DMS79 treated with DMSO at 0.1 percent for 48 hours (cell line): ENCODE measurements around the gene BTBD7.

Experiments used
- DNase-seq: peaks from one replicate; lab custom pipeline; 2025; lab: John Stamatoyannopoulos, UW

Gene BTBD7

DNA sequence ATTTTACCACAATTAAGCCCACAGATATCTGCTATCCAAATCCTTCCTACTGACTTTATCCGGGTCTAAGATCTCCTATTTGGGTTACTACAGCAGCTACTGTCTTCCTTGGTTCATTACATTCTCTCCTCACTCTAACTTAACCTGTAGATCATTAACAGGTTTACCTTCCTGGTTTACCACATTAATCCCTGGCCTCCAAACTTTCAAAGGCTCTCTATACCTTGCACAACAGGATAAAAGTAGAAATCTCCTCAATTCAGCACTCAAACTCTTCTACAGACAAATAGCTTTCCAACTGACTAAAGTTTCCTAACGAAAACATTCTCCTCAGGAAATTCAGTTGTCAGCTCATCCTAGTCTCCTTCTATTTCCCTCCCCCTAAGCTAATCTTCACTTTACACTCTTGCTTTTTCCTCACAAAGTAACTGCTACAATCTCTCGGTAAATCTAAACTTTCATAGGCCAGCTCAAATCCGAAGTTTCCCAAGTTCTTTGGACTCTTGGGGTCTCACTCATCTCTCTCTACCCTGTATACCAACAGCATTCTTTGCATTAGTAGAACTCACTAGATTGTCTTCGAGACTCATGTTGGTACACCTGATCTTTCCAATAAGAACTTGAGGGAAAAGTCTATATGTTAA, 2.7 kb downstream of the BTBD7 start:
- DNase-seq, result no peak

DNA sequence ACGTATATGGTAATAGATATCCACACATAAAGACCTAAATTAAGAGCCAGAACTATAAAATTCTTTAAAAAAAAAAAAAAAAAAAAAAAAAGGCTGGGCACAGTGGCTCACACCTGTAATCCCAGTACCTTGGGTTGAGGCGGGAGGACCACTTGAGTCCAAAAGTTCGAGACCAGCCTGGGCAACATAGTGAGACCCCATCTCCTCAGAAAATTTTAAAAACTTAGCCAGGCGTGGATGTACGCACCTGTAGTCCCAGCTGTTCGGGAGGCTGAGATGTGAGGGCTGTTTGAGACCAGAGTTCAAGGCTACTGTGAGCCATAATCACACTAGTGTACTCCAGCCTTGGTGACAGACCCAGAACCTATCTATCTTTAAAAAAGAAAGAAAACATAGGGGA, 4.3 kb downstream of the BTBD7 start:
- no peak for DNase-seq

DNA sequence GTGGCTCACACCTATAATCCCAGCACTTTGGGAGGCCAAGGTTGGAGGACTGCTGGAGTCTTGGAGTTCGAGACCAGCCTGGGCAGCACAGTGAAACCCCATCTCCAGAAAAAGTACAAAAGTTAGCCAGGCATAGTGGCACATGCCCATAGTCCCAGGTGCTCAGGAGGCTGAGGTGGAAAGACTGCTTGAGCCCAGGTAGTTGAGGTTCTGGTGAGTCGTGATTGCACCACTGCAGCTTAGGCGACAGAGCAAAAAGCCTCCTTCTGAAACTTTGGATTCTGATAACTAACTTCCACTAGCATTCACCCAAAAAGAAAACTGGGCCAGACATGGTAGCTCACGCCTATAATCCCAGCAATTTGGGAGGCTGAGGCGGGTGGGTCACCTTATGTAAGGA, 6.6 kb downstream of the BTBD7 start:
- DNase-seq, result no peak

DNA sequence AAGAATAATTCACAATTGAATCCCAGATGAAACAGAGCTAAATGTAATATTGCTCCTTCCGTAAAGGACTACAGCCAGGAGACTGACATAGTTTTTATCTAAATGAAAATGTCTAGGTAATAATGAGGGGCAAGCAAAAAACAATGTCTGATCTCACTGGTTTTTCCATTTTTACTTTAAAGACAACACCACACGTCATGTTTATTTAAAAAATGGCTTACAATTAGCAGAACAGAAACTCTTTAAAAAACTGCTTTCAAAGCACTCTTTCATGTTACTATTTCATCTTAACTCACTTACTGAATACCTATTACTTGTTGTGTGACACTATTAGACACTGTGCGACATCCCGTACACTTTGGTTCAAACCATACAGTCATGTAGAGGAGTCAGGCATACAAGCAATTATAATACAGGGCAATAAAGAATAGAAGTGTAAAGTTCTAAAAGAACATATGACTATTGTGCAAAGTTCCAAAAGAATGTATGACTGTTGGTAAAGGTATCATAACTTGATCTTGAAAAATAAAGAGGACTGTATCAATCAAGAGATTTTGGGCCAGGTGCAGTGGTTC, 9.1 kb downstream of the BTBD7 start:
- no peak for DNase-seq

DNA sequence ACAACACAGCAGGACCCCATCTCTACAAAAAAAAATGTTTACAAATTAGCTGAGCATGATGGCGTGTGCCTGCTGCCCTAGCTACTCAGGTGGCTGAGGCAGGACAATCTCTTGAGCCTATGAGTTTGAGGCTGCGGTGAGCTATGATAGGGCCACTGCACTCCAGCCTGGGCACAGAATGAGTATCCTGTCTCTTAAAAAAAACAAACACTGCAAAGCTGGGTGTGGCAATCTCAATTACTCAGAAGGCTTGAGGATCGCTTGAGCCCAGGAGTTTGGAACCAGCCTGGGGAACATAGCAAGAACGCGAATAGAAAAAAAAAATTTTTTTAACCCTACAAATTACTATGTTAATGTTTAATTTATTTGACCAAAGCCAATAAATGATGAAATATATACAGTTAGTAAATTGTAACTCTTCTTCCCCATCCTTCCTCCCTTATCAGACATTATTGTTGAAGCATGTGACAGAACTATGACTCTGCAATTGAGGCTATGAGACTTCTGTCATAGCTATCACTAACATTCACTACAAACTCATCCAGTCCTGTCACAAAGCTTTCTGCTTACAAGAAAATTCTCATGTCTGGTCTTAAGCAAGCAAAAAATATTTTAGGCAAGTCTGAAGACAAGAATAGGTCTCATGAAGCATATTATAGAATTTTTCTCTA, 9.8 kb downstream of the BTBD7 start:
- DNase-seq, result no peak

DNA sequence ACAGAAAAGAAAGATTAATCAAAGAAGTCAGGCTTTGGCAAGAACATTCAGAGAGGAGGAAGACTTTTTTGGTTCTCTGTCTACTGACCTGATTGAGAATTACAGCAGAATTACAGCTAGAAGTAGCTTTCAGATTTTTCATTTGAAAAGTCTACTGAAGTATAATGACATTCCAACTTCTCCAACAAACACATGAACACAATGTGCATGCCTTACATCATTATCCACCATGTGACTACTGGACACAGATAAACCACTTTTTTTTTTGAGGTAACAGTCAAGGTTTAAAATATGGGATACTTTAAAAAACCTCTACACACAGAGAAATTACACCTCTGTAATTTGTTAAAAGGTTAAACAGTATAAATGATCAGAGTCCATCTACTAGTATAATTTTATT, 12.3 kb downstream of the BTBD7 start:
- DNase-seq, result no peak

DNA sequence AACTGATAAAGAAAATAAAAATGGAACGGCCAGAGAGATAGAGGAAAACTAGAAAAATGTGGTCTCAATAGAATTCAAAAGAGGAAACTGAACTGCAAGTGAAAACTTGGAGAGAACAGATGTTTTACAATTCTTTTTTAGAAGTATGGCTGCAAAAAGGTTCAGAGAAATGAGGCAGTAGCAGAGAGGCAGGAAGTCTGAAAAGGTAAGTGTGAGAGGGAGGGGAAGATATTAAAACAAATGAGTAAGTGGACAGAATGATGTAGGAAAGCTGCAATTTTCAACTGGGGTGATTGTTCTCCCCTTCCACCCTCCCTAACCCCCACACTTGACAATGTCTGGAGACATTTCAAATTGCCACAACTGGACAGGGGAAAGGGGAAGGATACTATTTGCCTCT, 12.9 kb downstream of the BTBD7 start:
- no peak for DNase-seq

DNA sequence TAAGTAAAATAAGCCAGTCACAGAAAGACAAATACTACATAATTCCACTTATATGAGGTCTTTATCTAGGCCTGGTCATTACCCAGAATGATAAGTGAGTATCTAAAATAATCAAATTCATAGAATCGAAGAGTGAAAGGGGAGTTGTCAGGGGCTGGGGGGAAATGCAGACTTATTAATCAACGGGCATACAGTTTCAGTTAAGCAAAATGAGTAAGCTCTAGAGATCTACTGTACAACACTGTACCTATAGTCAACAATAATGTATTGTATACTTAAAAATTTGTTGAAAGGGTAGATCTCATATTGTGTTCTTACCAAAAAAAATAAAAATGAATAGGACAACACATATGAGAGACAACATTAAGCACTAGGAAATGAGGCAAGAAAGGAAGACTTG, 13.3 kb downstream of the BTBD7 start:
- no peak for DNase-seq

DNA sequence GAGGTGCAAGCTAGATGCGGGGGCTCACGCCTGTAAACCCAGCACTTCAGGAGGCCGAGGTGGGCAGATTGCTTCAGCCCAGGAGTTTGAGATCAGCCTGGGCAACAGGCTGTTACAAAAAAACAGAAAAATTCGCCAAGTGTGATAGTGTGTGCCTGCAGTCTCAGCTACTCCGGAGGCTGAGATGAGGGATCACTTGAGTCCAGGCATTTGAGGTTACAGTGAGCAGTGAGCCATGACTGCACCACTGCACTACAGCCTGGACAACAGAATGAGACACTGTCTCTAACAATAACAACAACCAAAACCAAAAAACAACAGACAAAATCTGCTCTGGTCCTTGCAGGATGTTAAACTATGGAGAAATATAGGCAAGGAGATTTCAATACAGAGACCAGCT, 13.9 kb downstream of the BTBD7 start:
- peak; percentile 61 for DNase-seq

DNA sequence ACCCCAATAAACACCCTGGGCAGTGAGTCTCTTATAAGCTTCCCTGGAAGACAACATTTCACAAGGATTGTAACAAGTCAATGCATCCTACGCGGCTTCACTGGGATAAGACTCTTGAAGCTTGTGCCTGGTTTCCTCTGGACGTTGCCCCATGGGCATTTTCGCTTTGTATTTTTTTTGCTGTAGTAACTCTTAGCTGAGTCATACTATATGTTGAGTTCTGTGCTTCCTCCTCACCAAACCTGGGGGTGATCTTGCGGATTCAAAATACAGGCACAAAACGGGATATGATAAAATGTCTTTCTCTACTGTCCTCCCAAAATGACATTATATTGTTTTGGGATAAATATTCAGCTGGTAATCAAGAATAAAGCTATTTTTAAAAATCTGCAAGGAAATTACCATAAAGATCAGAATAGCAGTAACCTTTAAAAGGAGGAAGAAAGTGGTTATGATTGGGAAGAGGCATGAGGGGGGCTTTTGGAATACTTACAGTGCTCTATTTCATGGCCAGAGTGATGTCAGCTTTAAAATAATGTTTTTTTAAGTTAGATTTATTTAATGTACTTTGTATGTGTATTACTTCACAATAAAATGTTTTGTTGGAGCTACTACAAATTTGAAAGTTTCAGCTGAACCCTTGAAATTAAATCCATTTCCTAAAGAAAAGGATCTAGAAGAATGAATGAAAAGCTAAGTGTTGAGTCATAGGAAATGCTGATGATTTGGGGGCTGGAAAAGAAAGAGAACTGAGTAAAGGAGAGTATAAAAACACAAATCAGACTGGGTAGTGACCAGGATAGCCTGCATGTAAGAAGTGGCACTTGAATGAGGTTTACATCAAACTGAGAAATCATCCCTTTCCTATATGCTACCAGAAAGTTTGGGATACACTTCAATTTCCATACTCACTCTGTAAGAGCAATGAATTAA, 14.7 kb downstream of the BTBD7 start:
- no peak for DNase-seq

DNA sequence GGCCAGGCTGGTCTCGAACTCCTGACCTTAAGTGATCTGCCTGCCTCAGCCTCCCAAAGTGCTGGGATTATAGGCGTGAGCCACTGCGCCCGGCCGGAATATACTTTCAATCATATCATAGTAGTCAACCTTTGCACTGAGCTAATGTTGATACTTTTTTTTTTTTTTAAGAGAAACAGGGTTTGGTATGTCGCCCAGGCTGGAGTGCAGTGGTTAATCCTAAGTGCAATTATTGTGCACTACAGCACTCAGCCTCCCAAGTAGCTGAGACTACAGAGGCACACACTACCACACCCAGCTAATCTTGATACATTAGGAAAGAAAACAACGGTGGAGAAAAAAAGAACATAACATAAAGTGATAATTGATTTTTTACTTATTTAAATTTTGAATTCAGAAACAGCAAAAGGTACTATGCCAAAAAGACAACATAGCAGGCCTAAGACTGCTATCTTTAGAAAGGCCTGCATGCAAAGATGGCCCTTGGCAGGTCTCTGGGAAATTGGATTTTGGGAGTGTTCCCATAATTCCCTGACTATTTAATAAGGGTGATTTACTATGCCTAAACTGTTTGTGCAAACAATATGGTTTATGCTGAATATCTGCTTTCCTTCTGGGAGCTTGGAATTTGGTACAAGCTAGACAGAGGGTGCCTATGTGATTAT, 15.5 kb downstream of the BTBD7 start:
- DNase-seq, result peak; percentile 42

DNA sequence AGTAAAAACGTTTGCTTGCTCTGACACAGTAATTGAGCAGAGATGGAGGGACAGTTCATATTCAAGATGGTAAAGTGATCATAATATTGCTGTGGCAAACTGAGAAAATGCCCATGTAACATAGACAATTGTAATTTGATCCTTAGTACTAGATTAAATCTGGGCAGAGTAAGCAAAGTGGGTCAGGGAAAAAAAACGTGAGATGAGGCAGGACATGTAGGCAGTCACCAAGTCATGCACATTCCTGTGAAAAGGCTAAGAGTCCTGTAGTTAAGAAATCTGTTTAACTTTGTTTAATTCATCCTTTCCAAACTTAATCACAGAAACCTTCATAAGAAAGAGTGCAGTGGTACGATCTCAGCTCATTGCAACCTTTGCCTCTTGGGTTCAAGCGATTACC, 16.1 kb downstream of the BTBD7 start:
- DNase-seq, result no peak

DNA sequence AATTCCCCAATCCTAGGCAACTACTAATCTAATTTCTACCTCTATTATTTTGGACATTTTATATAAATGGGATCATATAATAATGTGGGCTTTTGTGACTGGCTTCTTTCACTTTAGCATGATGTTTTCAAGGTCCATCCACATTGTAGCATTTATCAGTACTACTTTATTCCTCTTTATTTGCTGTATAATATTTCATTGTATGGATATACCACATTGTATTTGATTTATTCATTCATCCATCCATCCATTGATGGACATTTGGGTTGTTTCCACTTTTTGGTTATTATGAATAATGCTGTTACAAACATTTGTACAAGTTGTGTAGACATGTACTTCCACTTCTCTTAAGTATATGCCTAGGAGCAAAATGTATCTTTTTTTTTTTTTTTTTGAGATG, 17.3 kb downstream of the BTBD7 start:
- DNase-seq, result no peak

DNA sequence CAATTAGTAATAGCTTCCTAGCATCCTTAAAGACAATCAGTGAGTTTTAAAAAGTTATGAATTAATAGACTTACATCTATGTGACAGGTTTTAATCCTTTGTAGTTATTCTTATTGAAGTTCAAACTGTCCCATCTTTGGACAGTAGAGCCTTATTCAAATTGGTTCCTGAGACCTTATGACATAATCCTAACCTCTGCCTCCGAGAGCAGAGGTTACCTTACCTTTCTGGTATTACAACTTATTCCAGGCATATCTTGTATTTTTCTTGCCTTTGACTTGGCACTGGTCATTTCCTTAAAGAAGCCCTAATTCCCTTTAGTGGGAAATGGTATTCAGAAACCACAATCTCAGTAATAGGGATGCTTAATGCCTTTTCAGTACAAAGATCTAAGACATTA, 21.8 kb downstream of the BTBD7 start:
- no peak for DNase-seq

DNA sequence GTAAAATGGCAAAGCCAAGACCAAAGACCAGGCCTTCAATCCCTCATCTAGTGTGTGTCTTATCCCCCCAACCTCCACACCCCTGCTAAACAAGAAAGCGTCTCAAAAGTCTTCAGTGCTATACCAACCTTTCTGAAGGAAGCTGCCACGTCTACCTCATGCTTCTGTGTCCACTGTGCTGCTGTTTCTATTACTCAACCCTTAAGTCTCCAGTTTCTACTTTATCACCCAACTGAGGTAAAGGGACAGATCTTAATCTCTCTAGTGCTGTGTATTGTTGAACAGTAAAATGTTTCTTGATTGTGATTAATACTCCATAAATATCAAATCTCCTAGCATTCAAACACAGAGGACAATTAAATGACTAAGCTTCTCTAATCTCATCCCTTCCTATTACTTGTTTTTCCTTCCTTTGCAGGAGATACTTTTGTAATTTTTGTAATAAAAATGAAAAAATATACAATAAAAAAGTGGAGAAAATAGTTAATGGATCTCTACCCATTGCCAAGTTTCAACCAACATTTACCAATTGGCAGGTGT, 23.3 kb downstream of the BTBD7 start:
- DNase-seq, result no peak

DNA sequence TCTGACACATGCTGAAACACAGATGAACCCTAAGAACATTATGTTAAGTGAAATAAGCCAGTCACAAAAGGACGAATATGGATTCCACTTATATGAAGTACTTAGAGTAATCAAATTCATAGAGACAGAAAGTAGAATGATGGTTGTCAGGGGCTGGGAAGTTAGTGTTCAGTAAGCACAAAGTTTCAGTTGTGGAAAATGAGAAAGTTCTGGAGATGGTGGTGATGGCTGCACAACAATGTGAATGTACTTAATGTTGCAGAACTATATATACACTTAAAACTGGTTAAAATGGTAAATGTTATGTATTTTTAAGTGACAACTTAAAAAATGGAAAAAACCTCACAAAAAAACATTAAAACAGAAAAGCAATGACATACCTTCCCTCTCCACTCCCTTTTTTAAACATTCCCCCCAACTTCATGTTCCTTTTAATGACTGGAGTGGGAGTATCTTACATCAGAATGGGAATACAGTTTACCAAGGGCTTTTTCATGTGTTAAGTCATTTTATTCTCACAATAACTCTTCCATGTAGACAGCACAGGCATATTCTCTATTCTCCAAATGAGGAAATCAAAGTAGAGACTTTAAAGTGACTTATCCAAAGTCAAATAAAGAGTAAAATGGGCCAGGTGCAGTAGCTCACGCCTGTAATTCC, 24.0 kb downstream of the BTBD7 start:
- no peak for DNase-seq

DNA sequence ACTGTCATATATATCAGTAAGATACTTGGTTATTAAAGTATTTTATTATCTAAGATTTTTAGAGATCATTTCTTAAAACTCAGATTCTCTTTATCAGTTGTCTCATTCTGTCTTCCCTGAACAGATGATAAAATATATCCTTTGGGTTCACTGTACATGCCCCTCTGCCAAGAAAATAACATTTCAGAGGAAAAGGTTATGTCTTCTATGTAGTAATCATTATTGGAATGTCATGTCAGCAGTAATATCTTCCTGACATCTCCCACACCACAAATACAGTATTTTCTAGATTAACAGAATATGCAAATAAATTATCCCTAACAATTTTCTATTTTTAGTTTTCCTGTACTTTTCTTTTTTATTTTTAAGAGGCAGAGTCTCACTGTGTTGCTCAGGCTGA, 26.0 kb downstream of the BTBD7 start:
- no peak for DNase-seq

DNA sequence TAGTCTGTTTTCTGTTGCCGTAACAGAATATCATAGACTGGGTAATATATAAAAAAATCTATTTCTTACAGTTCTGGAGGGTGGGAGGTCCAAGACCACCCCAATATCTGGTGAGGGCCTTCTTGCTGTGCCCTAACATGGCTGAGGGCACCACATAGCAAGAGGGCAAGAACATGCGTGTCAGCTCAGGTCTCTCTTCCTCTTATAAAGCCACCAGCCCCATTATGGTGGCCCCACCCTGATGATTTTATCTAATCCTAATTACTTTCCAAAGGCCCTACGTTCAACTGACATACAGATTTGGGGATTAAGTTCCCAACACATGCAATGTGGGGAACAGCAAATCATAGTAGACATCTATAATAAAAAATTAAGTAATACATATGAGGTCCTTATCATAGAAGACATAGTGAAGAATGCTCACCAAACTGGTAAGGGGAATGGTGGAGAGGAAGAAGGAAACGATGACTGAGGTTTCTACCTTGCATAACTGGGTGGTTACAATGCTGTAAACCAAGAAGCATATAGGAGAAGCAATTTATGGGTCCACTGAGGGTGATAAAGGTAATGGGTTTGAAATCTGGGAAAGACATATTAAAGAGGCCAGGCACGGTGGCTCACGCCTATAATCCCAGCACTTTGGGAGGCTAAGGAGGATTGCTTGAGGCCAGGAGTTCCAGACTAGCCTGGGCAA, 27.0 kb downstream of the BTBD7 start:
- no peak for DNase-seq

DNA sequence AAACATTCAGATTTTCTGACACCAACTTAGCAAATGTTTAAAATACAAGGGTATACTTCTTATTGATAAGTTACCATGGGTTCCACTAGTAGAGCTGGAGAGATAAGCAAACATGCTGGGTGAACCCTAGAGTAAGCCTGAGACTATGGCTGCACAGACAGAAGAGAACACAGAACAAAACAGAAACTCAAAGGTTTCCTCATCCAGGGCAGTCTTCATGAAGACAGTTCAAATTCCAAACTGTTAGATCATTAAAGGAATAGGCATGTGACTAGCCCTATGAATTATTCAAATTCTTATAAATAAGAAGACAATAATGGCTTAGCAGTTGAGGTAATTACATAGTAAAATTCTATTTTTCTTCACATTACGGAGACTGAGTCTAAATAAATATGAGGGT, 28.1 kb downstream of the BTBD7 start:
- DNase-seq, result no peak

DNA sequence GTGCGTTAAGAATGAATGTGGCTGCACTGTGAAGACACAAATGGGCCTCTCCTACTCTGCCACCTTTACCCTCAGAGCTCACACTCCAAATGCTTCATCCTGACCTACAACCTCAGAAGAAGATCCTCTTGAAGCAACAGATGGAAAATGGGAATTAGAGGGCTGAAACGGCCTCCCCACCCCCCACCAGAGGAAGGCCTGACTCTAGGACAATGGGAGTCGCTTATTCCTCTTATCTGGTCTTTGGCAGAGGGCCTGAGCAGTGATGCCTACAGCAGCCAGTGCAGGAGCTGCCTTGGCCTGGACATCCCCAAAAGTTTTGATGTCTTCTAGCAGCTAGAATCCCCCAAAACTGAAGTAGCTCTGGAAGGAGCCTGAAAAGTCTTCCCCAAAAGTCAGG, 29.2 kb downstream of the BTBD7 start:
- no peak for DNase-seq
